T-helper 1 cell treated with Interleukin-12 subunit alpha and Interleukin-12 subunit beta and Interleukin-4 antibody, amounts not matched to agents 30 ng/mL and 1 ng/mL, for 36 hours (primary cell): ENCODE data around the gene ZBTB20. TPM values are rescaled to one million over a fixed set of nuclear protein-coding genes. Genes with fewer than 3 reads are reported as not detected.

Experiments used
- intact Hi-C: fragments of 100-400 bp; cut with micrococcal nuclease; formaldehyde crosslinking; loops from one replicate; pipeline ENCODE4 v1.15.1; 2024
- total RNA-seq: library from RNA; stranded (reverse); gene quantifications from 2 replicates; pipeline ENCODE4 v1.2.3, GENCODE V29; 2022

ZBTB20 gene
- total RNA-seq, 1 donor from 2014 or later = 10.2 TPM

GRCh38 chr3:114722530-114722929, 424.6 kb downstream of the ZBTB20 start:
- intact Hi-C loops = no loop called here

- intact Hi-C loops = no loop called here
Observed at GRCh38 chr3:114721864-114722263, 425.2 kb downstream of the ZBTB20 start.

- intact Hi-C loops = no loop called here
Observed at GRCh38 chr3:114721209-114721608, 425.9 kb downstream of the ZBTB20 start.

GRCh38 chr3:114718898-114719210, 428.2 kb downstream of the ZBTB20 start:
- intact Hi-C loops = no loop called here

GRCh38 chr3:114718071-114718897, 428.8 kb downstream of the ZBTB20 start:
- intact Hi-C loops = no loop called here

GRCh38 chr3:114716916-114717315, 430.2 kb downstream of the ZBTB20 start:
- intact Hi-C loops = no loop called here

- intact Hi-C loops = no loop called here
Observed at GRCh38 chr3:114716126-114716525, 431.0 kb downstream of the ZBTB20 start.

GRCh38 chr3:114714957-114715460, 432.1 kb downstream of the ZBTB20 start:
- intact Hi-C loops = no loop called here

GRCh38 chr3:114714237-114714636, 432.9 kb downstream of the ZBTB20 start:
- intact Hi-C loops = no loop called here

GRCh38 chr3:114712728-114713492, 434.2 kb downstream of the ZBTB20 start:
- intact Hi-C loops = no loop called here

GRCh38 chr3:114711321-114711886, 435.7 kb downstream of the ZBTB20 start:
- intact Hi-C loops = no loop called here

GRCh38 chr3:114709102-114709501, 438.0 kb downstream of the ZBTB20 start:
- intact Hi-C loops = no loop called here

- intact Hi-C loops = no loop called here
Observed at GRCh38 chr3:114707252-114707860, 439.7 kb downstream of the ZBTB20 start.

- intact Hi-C loops = no loop called here
Observed at GRCh38 chr3:114706591-114707232, 440.4 kb downstream of the ZBTB20 start.

- intact Hi-C loops = no loop called here
Observed at GRCh38 chr3:114700637-114701234, 446.4 kb downstream of the ZBTB20 start.

GRCh38 chr3:114698146-114699105, 448.7 kb downstream of the ZBTB20 start:
- intact Hi-C loops = no loop called here

- intact Hi-C loops = no loop called here
Observed at GRCh38 chr3:114697401-114697800, 449.7 kb downstream of the ZBTB20 start.

- intact Hi-C loops = no loop called here
Observed at GRCh38 chr3:114694251-114694650, 452.8 kb downstream of the ZBTB20 start.

GRCh38 chr3:114691871-114692270, 455.2 kb downstream of the ZBTB20 start:
- intact Hi-C loops = no loop called here

- intact Hi-C loops = no loop called here
Observed at GRCh38 chr3:114690911-114691310, 456.2 kb downstream of the ZBTB20 start.
